CD4-positive, alpha-beta memory T cell (primary cell): Measurements from ENCODE around the gene C2orf49. TPM values are rescaled to one million over a fixed set of nuclear protein-coding genes. Genes with fewer than 3 reads are reported as not detected.
A peak's percentile ranks its signal among the peaks of the same experiment; 100 is the strongest.

Experiments
- CTCF ChIA-PET: fragments of 350-600 bp; sonication (Branson Sonifier 250); formaldehyde crosslinking; loops from one replicate; lab custom pipeline; 2021; ENCODE audit warnings: inconsistent platforms; ENCODE audit not compliant: partially characterized antibody; lab: Charles Lee
- POLR2A ChIA-PET: fragments of 350-600 bp; sonication (Branson Sonifier 250); formaldehyde crosslinking; loops from one replicate; lab custom pipeline; 2021; ENCODE audit not compliant: partially characterized antibody; lab: Charles Lee
- DNase-seq, 5 donors: peaks; one replicate each; pipeline versions ENCODE4 v3.0.0 to v3.0.0-alpha.2; 2020 to 2022; ENCODE audit warnings: mixed read lengths in 1 of 5
- H3K27ac ChIP-seq: one replicate; pipeline ENCODE4 v1.7.0; 2013; ENCODE audit warnings: low read depth, low read length
- H3K27me3 ChIP-seq: 2 replicates; pipeline ENCODE4 v1.7.0; 2013; ENCODE audit warnings: mild to moderate bottlenecking, low read length, moderate library complexity; ENCODE audit not compliant: insufficient read depth
- H3K36me3 ChIP-seq: 2 replicates; pipeline ENCODE4 v1.7.0; 2013; ENCODE audit warnings: mild to moderate bottlenecking, low read length, moderate library complexity; ENCODE audit not compliant: insufficient read depth
- H3K4me1 ChIP-seq: 2 replicates; pipeline ENCODE4 v1.7.0; 2013; ENCODE audit warnings: mild to moderate bottlenecking, low read length, moderate library complexity; ENCODE audit not compliant: insufficient read depth
- H3K4me3 ChIP-seq, 2 donors: one replicate each; pipeline ENCODE4 v1.7.0; 2013; ENCODE audit warnings: low read length in 2 of 2, mild to moderate bottlenecking in 1 of 2
- H3K9me3 ChIP-seq, 2 donors: one replicate each; pipeline ENCODE4 v1.7.0; 2013; ENCODE audit warnings: low read length in 2 of 2, control low read depth in 1 of 2; ENCODE audit not compliant: control insufficient read depth in 1 of 2
- H3K27ac Mint-ChIP-seq, 7 donors: one replicate each; pipeline ENCODE4 v1.8.0; 2020 to 2021; ENCODE audit warnings: mixed read lengths in 7 of 7, mild to moderate bottlenecking in 6 of 7, inconsistent platforms in 3 of 7, moderate library complexity in 3 of 7
- H3K27me3 Mint-ChIP-seq, 2 donors: one replicate each; pipeline ENCODE4 v1.8.0; 2020 to 2021; ENCODE audit warnings: mixed read lengths in 2 of 2
- H3K36me3 Mint-ChIP-seq, 2 donors: one replicate each; pipeline ENCODE4 v1.8.0; 2020 to 2021; ENCODE audit warnings: mixed read lengths in 2 of 2, inconsistent platforms in 1 of 2, mild to moderate bottlenecking in 1 of 2
- H3K4me1 Mint-ChIP-seq, 4 donors: one replicate each; pipeline ENCODE4 v1.8.0; 2020 to 2021; ENCODE audit warnings: mixed read lengths in 4 of 4, mild to moderate bottlenecking in 1 of 4
- H3K4me3 Mint-ChIP-seq, 8 donors: one replicate each; pipeline ENCODE4 v1.8.0; 2020 to 2021; ENCODE audit warnings: mixed read lengths in 8 of 8, mild to moderate bottlenecking in 7 of 8, moderate library complexity in 6 of 8, inconsistent platforms in 3 of 8
- H3K9me3 Mint-ChIP-seq, 8 donors: one replicate each; pipeline ENCODE4 v1.8.0; 2020 to 2021; ENCODE audit warnings: mixed read lengths in 8 of 8, mild to moderate bottlenecking in 5 of 8, inconsistent platforms in 3 of 8, moderate library complexity in 1 of 8
- intact Hi-C: fragments of 100-400 bp; cut with micrococcal nuclease; formaldehyde crosslinking; loops from one replicate; pipeline ENCODE4 v1.15.1; 2023
- polyA plus RNA-seq, 2 donors: library from polyadenylated mRNA; unstranded; fragments of 300-500 nt; fragmentation: Illumina TruSeq; gene quantifications; one replicate each; pipeline ENCODE4 v1.2.3, GENCODE V29; 2021
- total RNA-seq, 2 experiments: library from RNA; stranded (reverse); gene quantifications; one replicate each; pipeline ENCODE4 v1.2.3, GENCODE V29; 2021

Gene C2orf49
- total RNA-seq (10 to 100 TPM; 29.5 to 29.9 TPM), polyA plus RNA-seq (10 to 100 TPM in 1 of 2 donors, 1 to 10 TPM in 1; 8.7 to 10.9 TPM)

- ChIA-PET CTCF (interaction anchor here (0.6 to 1.2 kb wide), 2 partner anchors 173 to 184 kb away, joined by 3 read pairs; no protein-coding TSS in a partner anchor), POLR2A (interaction anchor here (1.0 to 2.3 kb wide), 3 partner anchors 9 to 757 kb away, joined by 3 to 18 read pairs (median 6); no protein-coding TSS in a partner anchor)
- intact Hi-C loops, result loop anchor here (10.0 kb wide), 2 partner anchors 757 to 857 kb away; partner anchors contain the start of gene UXS1
- Histone ChIP-seq H3K27ac (peak within 1 kb of the TSS; percentile 99), H3K36me3 (peaks cover 21% of the 10 kb centered on the region), H3K4me3 (peak within 1 kb of the TSS; percentile 92 to 93), H3K4me1 (peaks cover 28% of the 10 kb centered on the region), H3K27me3 (no peaks in the 10 kb centered on the region), H3K9me3 (no peaks in the 10 kb centered on the region)
- H3K27ac Mint-ChIP-seq, result peak within 1 kb of the TSS; percentile 99 to 100 (median 100)
- peaks cover 22 to 46% (median 33%) of the 10 kb centered on the region in 4 donors for H3K4me1 Mint-ChIP-seq
- DNase-seq, result peak; percentile 91 to 93 (median 91)
- H3K36me3 Mint-ChIP-seq, result peaks cover 16 to 41% of the 10 kb centered on the region in 2 donors
- H3K4me3 Mint-ChIP-seq, result peak within 1 kb of the TSS; percentile 95 to 100 (median 99)
- no peaks in the 10 kb centered on the region for H3K9me3 Mint-ChIP-seq
- H3K27me3 Mint-ChIP-seq, result no peaks in the 10 kb centered on the region
These were observed at the start of gene C2orf49 for GRCh38 chr2:105337122-105338019. TSS of gene C2orf49 (plus strand) at chr2:105337540. CDS start at chr2:105337588, 48 bp downstream.

GRCh38 chr2:105287692-105288091 lies 49.6 kb upstream of the C2orf49 start:
- peaks cover 0 to 1% (median 0%) of the 10 kb centered on the region in 4 donors for H3K4me1 Mint-ChIP-seq
- no peak overlapping the region for H3K27ac ChIP-seq
- ChIA-PET POLR2A (interaction anchor here (0.6 kb wide), 1 partner anchor 9 kb away, joined by 3 read pairs; no protein-coding TSS in a partner anchor), CTCF (interaction anchor here (1.2 kb wide), 1 partner anchor 14 kb away, joined by 3 read pairs; no protein-coding TSS in a partner anchor)
- H3K9me3 ChIP-seq, result no peaks in the 10 kb centered on the region
- peak overlapping the region in 1 of 7 donors; percentile 80 for H3K27ac Mint-ChIP-seq
- DNase-seq, result peak in 4 of 5 donors; percentile 4 to 33 (median 8)
- no peak overlapping the region for H3K4me3 Mint-ChIP-seq
- H3K4me1 ChIP-seq, result no peaks in the 10 kb centered on the region
- peaks cover 64 to 85% of the 10 kb centered on the region in 2 donors for H3K36me3 Mint-ChIP-seq
- no peaks in the 10 kb centered on the region for H3K27me3 ChIP-seq
- intact Hi-C loops, result no loop called here
- no peaks in the 10 kb centered on the region for H3K27me3 Mint-ChIP-seq
- peaks cover 36% of the 10 kb centered on the region for H3K36me3 ChIP-seq
- H3K4me3 ChIP-seq, result no peak overlapping the region
- H3K9me3 Mint-ChIP-seq, result no peaks in the 10 kb centered on the region

GRCh38 chr2:105288133-105288532 lies 49.2 kb upstream of the C2orf49 start:
- Histone ChIP-seq H3K27me3 (no peaks in the 10 kb centered on the region), H3K27ac (no peak overlapping the region), H3K36me3 (peaks cover 36% of the 10 kb centered on the region), H3K4me3 (no peak overlapping the region), H3K4me1 (no peaks in the 10 kb centered on the region), H3K9me3 (no peaks in the 10 kb centered on the region)
- H3K4me1 Mint-ChIP-seq, result peaks cover 0 to 1% (median 0%) of the 10 kb centered on the region in 4 donors
- no peaks in the 10 kb centered on the region for H3K27me3 Mint-ChIP-seq
- H3K36me3 Mint-ChIP-seq, result peaks cover 63 to 84% of the 10 kb centered on the region in 2 donors
- ChIA-PET CTCF (interaction anchor here (1.2 kb wide), 1 partner anchor 14 kb away, joined by 3 read pairs; no protein-coding TSS in a partner anchor), POLR2A (interaction anchor here (0.6 kb wide), 1 partner anchor 9 kb away, joined by 3 read pairs; no protein-coding TSS in a partner anchor)
- H3K27ac Mint-ChIP-seq, result peak overlapping the region in 1 of 7 donors; percentile 31
- peak in 1 of 5 donors; percentile 21 for DNase-seq
- intact Hi-C loops, result no loop called here
- H3K4me3 Mint-ChIP-seq, result no peak overlapping the region
- H3K9me3 Mint-ChIP-seq, result no peaks in the 10 kb centered on the region

GRCh38 chr2:105290981-105291660 lies 46.2 kb upstream of the C2orf49 start:
- intact Hi-C loops, result no loop called here
- Mint-ChIP-seq H3K4me3 (no peak overlapping the region), H3K27me3 (no peaks in the 10 kb centered on the region), H3K9me3 (no peaks in the 10 kb centered on the region), H3K27ac (no peak overlapping the region), H3K36me3 (peaks cover 57 to 80% of the 10 kb centered on the region in 2 donors), H3K4me1 (peaks cover 0 to 2% (median under 1%) of the 10 kb centered on the region in 4 donors)
- Histone ChIP-seq H3K27ac (no peak overlapping the region), H3K4me1 (no peaks in the 10 kb centered on the region), H3K9me3 (no peaks in the 10 kb centered on the region), H3K36me3 (peaks cover 38% of the 10 kb centered on the region), H3K27me3 (no peaks in the 10 kb centered on the region), H3K4me3 (no peak overlapping the region)
- ChIA-PET POLR2A (no interaction called here), CTCF (no interaction called here)
- no peak for DNase-seq

DNA sequence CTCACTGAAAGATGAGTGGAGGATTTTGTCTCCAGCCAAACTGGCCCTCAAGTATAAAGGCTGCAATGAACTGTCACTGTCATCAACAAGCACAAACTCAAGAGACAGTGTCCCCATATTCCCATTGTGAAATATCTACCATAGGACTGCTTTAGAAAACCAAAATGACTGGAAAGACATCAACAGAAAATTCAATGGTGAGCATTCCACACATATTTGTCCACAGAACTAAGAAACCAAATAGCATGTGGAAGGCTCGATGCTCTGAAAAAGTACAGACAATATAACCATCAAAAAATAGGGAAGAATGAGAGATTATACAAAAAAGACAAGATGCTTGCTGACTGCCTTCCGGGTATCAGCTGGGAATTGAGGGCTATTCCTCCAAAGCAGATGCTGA lies 45.4 kb upstream of the C2orf49 start:
- ChIA-PET CTCF (no interaction called here), POLR2A (no interaction called here)
- no peak overlapping the region for H3K27ac ChIP-seq
- intact Hi-C loops, result no loop called here
- DNase-seq, result no peak
- no peak overlapping the region for H3K4me3 ChIP-seq
- Mint-ChIP-seq H3K4me3 (no peak overlapping the region), H3K9me3 (no peaks in the 10 kb centered on the region), H3K4me1 (peaks cover 0 to 2% (median under 1%) of the 10 kb centered on the region in 4 donors), H3K36me3 (peaks cover 60 to 77% of the 10 kb centered on the region in 2 donors), H3K27ac (peak overlapping the region in 1 of 7 donors; percentile 54), H3K27me3 (no peaks in the 10 kb centered on the region)
- peaks cover 42% of the 10 kb centered on the region for H3K36me3 ChIP-seq
- no peaks in the 10 kb centered on the region for H3K9me3 ChIP-seq
- H3K4me1 ChIP-seq, result no peaks in the 10 kb centered on the region
- H3K27me3 ChIP-seq, result no peaks in the 10 kb centered on the region

DNA sequence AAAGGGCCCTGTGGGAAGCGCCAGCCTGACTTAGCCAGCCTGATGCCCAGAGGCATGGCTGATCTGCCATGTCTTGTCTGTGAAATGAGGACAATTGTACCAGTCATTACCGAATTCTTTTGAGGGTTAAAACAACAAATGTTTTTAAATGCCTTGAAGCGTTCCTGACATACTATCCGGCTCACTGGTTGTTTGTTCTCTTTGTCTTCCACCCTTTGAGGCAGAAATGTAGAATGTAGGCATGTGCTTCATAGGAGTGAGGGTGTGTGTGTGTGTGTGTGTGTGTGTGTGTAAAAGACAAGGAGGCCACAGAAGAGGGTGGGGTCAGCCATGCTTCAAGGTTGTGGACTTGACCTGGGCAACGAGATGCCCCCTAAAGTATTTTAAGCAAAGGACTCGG lies 43.3 kb upstream of the C2orf49 start:
- peak overlapping the region in 3 of 7 donors; percentile 19 to 67 (median 35) for H3K27ac Mint-ChIP-seq
- H3K4me1 Mint-ChIP-seq, result peaks cover 0 to 4% (median under 1%) of the 10 kb centered on the region in 4 donors
- H3K9me3 Mint-ChIP-seq, result no peaks in the 10 kb centered on the region
- Histone ChIP-seq H3K27ac (no peak overlapping the region), H3K4me3 (no peak overlapping the region), H3K4me1 (no peaks in the 10 kb centered on the region), H3K36me3 (peaks cover 53% of the 10 kb centered on the region), H3K9me3 (no peaks in the 10 kb centered on the region), H3K27me3 (no peaks in the 10 kb centered on the region)
- H3K27me3 Mint-ChIP-seq, result no peaks in the 10 kb centered on the region
- no peak overlapping the region for H3K4me3 Mint-ChIP-seq
- H3K36me3 Mint-ChIP-seq, result peaks cover 63 to 84% of the 10 kb centered on the region in 2 donors
- DNase-seq, result no peak
- ChIA-PET POLR2A (no interaction called here), CTCF (interaction anchor here (1.2 kb wide), 1 partner anchor 8 kb away, joined by 3 read pairs; no protein-coding TSS in a partner anchor)
- intact Hi-C loops, result no loop called here
